ENCODE results near the gene SLC2A3.
"Not testable (repeated sequence)": the region's sequence is repeated elsewhere in the genome, so short reads cannot be mapped to it uniquely, and the experiment has no call there.

SLC2A3 gene

GRCh38 chr12:7915661-7916403, 20.2 kb downstream of the SLC2A3 start:
- DNase-seq = no peak

GRCh38 chr12:7910106-7910505, 25.9 kb downstream of the SLC2A3 start:
- not testable (repeated sequence) for DNase-seq

- no peak for DNase-seq
Observed at GRCh38 chr12:7907009-7907408, 29.0 kb downstream of the SLC2A3 start.

- DNase-seq = not testable (repeated sequence)
Observed at GRCh38 chr12:7906303-7906702, 29.7 kb downstream of the SLC2A3 start.

GRCh38 chr12:7905600-7906125, 30.3 kb downstream of the SLC2A3 start:
- DNase-seq = not testable (repeated sequence)

- peak; percentile 5 for DNase-seq
Observed at GRCh38 chr12:7905071-7905470, 30.9 kb downstream of the SLC2A3 start.

- not testable (repeated sequence) for DNase-seq
Observed at GRCh38 chr12:7902416-7902815, 33.6 kb downstream of the SLC2A3 start.

GRCh38 chr12:7899755-7900154, 36.2 kb downstream of the SLC2A3 start:
- DNase-seq = no peak

- not testable (repeated sequence) for DNase-seq
Observed at GRCh38 chr12:7896726-7897125, 39.3 kb downstream of the SLC2A3 start.

GRCh38 chr12:7892186-7892980, 43.6 kb downstream of the SLC2A3 start:
- no peak for DNase-seq

GRCh38 chr12:7884689-7885088, 51.3 kb downstream of the SLC2A3 start:
- no peak for DNase-seq

GRCh38 chr12:7881736-7882120, 54.3 kb downstream of the SLC2A3 start:
- not testable (repeated sequence) for DNase-seq

- DNase-seq = not testable (repeated sequence)
Observed at GRCh38 chr12:7880952-7881735, 54.8 kb downstream of the SLC2A3 start.

- no peak for DNase-seq
Observed at GRCh38 chr12:7879246-7879645, 56.7 kb downstream of the SLC2A3 start.

GRCh38 chr12:7877420-7877819, 58.6 kb downstream of the SLC2A3 start:
- DNase-seq = no peak

GRCh38 chr12:7872566-7873319, 63.2 kb downstream of the SLC2A3 start, which contains the start of gene SLC2A14:
SLC2A14 (minus strand) TSS chr12:7872915; CDS start chr12:7869880, 3,035 bp downstream.
- DNase-seq = no peak

GRCh38 chr12:7870335-7870734, 65.7 kb downstream of the SLC2A3 start:
- DNase-seq = no peak

Measured in NCI-H2227 treated with DMSO at 0.1 percent for 48 hours (cell line).